Measurements from ENCODE around the gene C11orf52. TPM values are rescaled to one million over a fixed set of nuclear protein-coding genes. Genes with fewer than 3 reads are reported as not detected.
A peak's percentile ranks its signal among the peaks of the same experiment; 100 is the strongest.

C11orf52 gene
- total and polyA plus RNA-seq, 2 of the 13 experiments (the other 11 are each of a cell fraction or from before 2014, with no cell fraction given), result 7.4 to 11.0 TPM

DNA sequence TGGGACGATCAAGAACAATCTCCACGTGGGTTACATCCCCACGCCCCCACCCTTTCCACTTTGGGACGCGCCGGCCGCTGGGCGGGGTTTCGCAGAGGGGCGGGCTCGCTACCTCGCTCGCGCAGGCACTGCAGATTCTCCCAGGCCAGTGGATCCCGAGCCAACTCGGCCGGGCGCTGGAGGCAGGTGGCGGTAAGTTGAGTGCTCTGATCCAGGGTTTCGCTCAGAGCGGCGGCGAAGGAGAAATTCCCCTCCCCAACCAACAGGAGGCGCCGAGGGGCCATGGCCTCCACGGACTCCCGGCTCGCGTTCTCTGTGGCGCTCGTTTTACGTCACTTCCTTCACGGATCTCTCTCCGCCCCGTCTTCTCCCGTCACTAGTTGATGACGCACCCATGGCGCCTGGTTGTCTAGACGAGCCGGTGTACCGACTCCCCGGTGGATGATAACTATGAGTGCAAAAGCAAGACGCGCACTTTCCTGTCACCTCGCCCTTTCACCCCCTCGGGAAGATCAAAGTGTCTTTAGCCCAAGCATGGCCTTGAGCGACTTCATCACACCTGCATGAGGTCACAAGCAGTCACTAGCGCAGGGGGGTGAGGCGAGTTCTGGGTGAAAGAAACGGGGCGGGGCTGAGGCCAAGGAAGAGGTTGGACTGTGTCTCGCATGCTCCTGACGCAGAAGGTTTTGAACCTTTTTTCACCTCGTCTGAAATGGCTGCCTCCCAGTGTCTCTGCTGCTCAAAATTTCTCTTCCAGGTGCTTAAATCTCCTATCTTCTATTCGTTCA, 39.7 kb upstream of the C11orf52 start, which contains the start of the genes CFAP68 and FDXACB1 (continued):
- TF ChIP-seq ZNF615 (CRISPR knock-in tag; IDR thresholded peaks at IDR 0.05; ENCODE audit: borderline replicate concordance), result no peak
- peak; percentile 68 for TF ChIP-seq FOXC1 (CRISPR knock-in tag; IDR thresholded peaks at IDR 0.05; ENCODE audit: borderline replicate concordance)
- TF ChIP-seq BCL6 (CRISPR knock-in tag; IDR thresholded peaks at IDR 0.05), result 0 out of 2 replicates have a peak, but pooled peaks have one; percentile 26
- peak; percentile 53; the same call in 1 of the 2 replicates for TF ChIP-seq ELF3 (CRISPR knock-in tag; IDR thresholded peaks at IDR 0.05)
- peak; percentile 54; the same call in 1 of the 2 replicates for TF ChIP-seq KLF6 (CRISPR knock-in tag; IDR thresholded peaks at IDR 0.05)
- no peak for TF ChIP-seq U2AF2 (IDR thresholded peaks at IDR 0.05; ENCODE audit: low read depth, low read length)
- TF ChIP-seq, protein P1, sequence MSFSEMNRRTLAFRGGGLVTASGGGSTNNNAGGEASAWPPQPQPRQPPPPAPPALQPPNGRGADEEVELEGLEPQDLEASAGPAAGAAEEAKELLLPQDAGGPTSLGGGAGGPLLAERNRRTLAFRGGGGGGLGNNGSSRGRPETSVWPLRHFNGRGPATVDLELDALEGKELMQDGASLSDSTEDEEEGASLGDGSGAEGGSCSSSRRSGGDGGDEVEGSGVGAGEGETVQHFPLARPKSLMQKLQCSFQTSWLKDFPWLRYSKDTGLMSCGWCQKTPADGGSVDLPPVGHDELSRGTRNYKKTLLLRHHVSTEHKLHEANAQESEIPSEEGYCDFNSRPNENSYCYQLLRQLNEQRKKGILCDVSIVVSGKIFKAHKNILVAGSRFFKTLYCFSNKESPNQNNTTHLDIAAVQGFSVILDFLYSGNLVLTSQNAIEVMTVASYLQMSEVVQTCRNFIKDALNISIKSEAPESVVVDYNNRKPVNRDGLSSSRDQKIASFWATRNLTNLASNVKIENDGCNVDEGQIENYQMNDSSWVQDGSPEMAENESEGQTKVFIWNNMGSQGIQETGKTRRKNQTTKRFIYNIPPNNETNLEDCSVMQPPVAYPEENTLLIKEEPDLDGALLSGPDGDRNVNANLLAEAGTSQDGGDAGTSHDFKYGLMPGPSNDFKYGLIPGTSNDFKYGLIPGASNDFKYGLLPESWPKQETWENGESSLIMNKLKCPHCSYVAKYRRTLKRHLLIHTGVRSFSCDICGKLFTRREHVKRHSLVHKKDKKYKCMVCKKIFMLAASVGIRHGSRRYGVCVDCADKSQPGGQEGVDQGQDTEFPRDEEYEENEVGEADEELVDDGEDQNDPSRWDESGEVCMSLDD (CRISPR knock-in tag; IDR thresholded peaks at IDR 0.05; ENCODE audit: borderline replicate concordance), result no peak
- TF ChIP-seq ZNF253 (CRISPR knock-in tag; IDR thresholded peaks at IDR 0.05; ENCODE audit: borderline replicate concordance), result no peak
- TF ChIP-seq, protein P2, sequence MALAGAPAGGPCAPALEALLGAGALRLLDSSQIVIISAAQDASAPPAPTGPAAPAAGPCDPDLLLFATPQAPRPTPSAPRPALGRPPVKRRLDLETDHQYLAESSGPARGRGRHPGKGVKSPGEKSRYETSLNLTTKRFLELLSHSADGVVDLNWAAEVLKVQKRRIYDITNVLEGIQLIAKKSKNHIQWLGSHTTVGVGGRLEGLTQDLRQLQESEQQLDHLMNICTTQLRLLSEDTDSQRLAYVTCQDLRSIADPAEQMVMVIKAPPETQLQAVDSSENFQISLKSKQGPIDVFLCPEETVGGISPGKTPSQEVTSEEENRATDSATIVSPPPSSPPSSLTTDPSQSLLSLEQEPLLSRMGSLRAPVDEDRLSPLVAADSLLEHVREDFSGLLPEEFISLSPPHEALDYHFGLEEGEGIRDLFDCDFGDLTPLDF (CRISPR knock-in tag; IDR thresholded peaks at IDR 0.05), result peak; percentile 74
- TF ChIP-seq, protein P3, sequence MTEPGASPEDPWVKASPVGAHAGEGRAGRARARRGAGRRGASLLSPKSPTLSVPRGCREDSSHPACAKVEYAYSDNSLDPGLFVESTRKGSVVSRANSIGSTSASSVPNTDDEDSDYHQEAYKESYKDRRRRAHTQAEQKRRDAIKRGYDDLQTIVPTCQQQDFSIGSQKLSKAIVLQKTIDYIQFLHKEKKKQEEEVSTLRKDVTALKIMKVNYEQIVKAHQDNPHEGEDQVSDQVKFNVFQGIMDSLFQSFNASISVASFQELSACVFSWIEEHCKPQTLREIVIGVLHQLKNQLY (CRISPR knock-in tag; IDR thresholded peaks at IDR 0.05), result peak; percentile 32; the same call in 1 of the 2 replicates
- TF ChIP-seq ZNF75D (CRISPR knock-in tag; IDR thresholded peaks at IDR 0.05; ENCODE audit: borderline replicate concordance), result no peak
- TF ChIP-seq, protein P4, sequence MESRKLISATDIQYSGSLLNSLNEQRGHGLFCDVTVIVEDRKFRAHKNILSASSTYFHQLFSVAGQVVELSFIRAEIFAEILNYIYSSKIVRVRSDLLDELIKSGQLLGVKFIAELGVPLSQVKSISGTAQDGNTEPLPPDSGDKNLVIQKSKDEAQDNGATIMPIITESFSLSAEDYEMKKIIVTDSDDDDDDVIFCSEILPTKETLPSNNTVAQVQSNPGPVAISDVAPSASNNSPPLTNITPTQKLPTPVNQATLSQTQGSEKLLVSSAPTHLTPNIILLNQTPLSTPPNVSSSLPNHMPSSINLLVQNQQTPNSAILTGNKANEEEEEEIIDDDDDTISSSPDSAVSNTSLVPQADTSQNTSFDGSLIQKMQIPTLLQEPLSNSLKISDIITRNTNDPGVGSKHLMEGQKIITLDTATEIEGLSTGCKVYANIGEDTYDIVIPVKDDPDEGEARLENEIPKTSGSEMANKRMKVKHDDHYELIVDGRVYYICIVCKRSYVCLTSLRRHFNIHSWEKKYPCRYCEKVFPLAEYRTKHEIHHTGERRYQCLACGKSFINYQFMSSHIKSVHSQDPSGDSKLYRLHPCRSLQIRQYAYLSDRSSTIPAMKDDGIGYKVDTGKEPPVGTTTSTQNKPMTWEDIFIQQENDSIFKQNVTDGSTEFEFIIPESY (CRISPR knock-in tag; IDR thresholded peaks at IDR 0.05), result no peak; the same call in 1 of the 2 replicates
- TF ChIP-seq, protein P5, sequence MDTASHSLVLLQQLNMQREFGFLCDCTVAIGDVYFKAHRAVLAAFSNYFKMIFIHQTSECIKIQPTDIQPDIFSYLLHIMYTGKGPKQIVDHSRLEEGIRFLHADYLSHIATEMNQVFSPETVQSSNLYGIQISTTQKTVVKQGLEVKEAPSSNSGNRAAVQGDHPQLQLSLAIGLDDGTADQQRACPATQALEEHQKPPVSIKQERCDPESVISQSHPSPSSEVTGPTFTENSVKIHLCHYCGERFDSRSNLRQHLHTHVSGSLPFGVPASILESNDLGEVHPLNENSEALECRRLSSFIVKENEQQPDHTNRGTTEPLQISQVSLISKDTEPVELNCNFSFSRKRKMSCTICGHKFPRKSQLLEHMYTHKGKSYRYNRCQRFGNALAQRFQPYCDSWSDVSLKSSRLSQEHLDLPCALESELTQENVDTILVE (CRISPR knock-in tag; IDR thresholded peaks at IDR 0.05), result peak; percentile 97
- TF ChIP-seq ZNF552 (CRISPR knock-in tag; IDR thresholded peaks at IDR 0.05; ENCODE audit: borderline replicate concordance), result no peak
